Liver (tissue), 9 donors: Measurements from ENCODE around the gene CDH23. TPM values are rescaled to one million over a fixed set of nuclear protein-coding genes. Genes with fewer than 3 reads are reported as not detected.

Source experiments
- DNase-seq: peaks from one replicate; pipeline ENCODE4 v3.0.0-alpha.2; 2017; ENCODE audit warnings: low spot score
- H3K27ac ChIP-seq, 2 donors: one replicate each; pipeline ENCODE4 v1.7.0; 2013; ENCODE audit warnings: inconsistent platforms in 2 of 2, low read length in 2 of 2, control low read depth in 1 of 2, low read depth in 1 of 2, mild to moderate bottlenecking in 1 of 2
- H3K27me3 ChIP-seq, 4 donors: one replicate each; pipeline versions ENCODE4 v1.6.1 to v1.7.0; 2013; ENCODE audit warnings: low read length in 3 of 4, inconsistent platforms in 1 of 4, mild to moderate bottlenecking in 1 of 4, moderate library complexity in 1 of 4; ENCODE audit not compliant: control insufficient read depth in 4 of 4, insufficient read depth in 4 of 4
- H3K36me3 ChIP-seq, 4 donors: one replicate each; pipeline versions ENCODE4 v1.6.1 to v1.7.0; 2013; ENCODE audit warnings: low read length in 3 of 4, mild to moderate bottlenecking in 3 of 4, low read depth in 1 of 4, moderate library complexity in 1 of 4; ENCODE audit not compliant: control insufficient read depth in 4 of 4, insufficient read depth in 3 of 4
- H3K4me1 ChIP-seq, 4 donors: one replicate each; pipeline versions ENCODE4 v1.6.1 to v1.7.0; 2013; ENCODE audit warnings: low read length in 3 of 4, mild to moderate bottlenecking in 3 of 4, moderate library complexity in 1 of 4; ENCODE audit not compliant: control insufficient read depth in 4 of 4, insufficient read depth in 4 of 4
- H3K4me3 ChIP-seq, 3 donors: one replicate each; pipeline versions ENCODE4 v1.6.1 to v1.7.0; 2013; ENCODE audit warnings: low read length in 3 of 3, control low read depth in 1 of 3, low read depth in 1 of 3, mild to moderate bottlenecking in 1 of 3
- H3K9ac ChIP-seq, 2 donors: one replicate each; pipeline ENCODE4 v1.7.0; 2013; ENCODE audit warnings: low read length in 2 of 2, mild to moderate bottlenecking in 2 of 2, moderate library complexity in 2 of 2, control low read depth in 1 of 2, low read depth in 1 of 2
- H3K9me3 ChIP-seq, 4 donors: one replicate each; pipeline versions ENCODE4 v1.6.1 to v1.7.0; 2013; ENCODE audit warnings: low read length in 3 of 4; ENCODE audit not compliant: control insufficient read depth in 4 of 4
- EGR1 ChIP-seq, 2 donors: IDR thresholded peaks; 2 replicates each; pipeline ENCODE4 v1.6.1; 2016 to 2018; ENCODE audit warnings: antibody characterized with exemption in 2 of 2, low read depth in 2 of 2
- GABPA ChIP-seq, 2 donors: IDR thresholded peaks in 1 of 2; conservative IDR thresholded peaks in 1 of 2; 2 replicates each; pipeline ENCODE4 v1.6.1; 2016; ENCODE audit warnings: antibody characterized with exemption in 2 of 2, mild to moderate bottlenecking in 1 of 2, moderate library complexity in 1 of 2
- HNF4A ChIP-seq, 2 donors: conservative IDR thresholded peaks; 2 replicates each; pipeline ENCODE4 v1.6.1; 2016; ENCODE audit warnings: antibody characterized with exemption in 2 of 2, mild to moderate bottlenecking in 2 of 2
- JUND ChIP-seq, 2 donors: IDR thresholded peaks; 2 replicates each; pipeline ENCODE4 v1.6.1; 2016; ENCODE audit warnings: antibody characterized with exemption in 2 of 2
- RAD21 ChIP-seq, 2 donors: IDR thresholded peaks; 2 replicates each; pipeline ENCODE4 v1.6.1; 2016; ENCODE audit warnings: antibody characterized with exemption in 2 of 2, mild to moderate bottlenecking in 2 of 2
- RXRA ChIP-seq, 2 donors: IDR thresholded peaks; 2 replicates each; pipeline ENCODE4 v1.6.1; 2017 to 2018; ENCODE audit warnings: antibody characterized with exemption in 2 of 2, mild to moderate bottlenecking in 1 of 2
- SP1 ChIP-seq: IDR thresholded peaks from 2 replicates; pipeline ENCODE4 v1.6.1; 2018; ENCODE audit warnings: antibody characterized with exemption, mild to moderate bottlenecking
- TAF1 ChIP-seq: conservative IDR thresholded peaks from 2 replicates; pipeline ENCODE4 v1.6.1; 2016; ENCODE audit warnings: antibody characterized with exemption, mild to moderate bottlenecking
- YY1 ChIP-seq: IDR thresholded peaks from 2 replicates; pipeline ENCODE4 v1.6.1; 2016; ENCODE audit warnings: antibody characterized with exemption, mild to moderate bottlenecking
- ZBTB33 ChIP-seq: IDR thresholded peaks from 2 replicates; pipeline ENCODE4 v1.6.1; 2016; ENCODE audit warnings: antibody characterized with exemption
- WGBS: extraction: QIAGEN DNeasy Blood & Tissue Kit; methylation state at CpG from one replicate; pipeline ENCODE4 v1.1.7; 2013; 5-methylcytosine and 5-hydroxymethylcytosine counted together
- polyA plus RNA-seq, 2 donors: library from polyadenylated mRNA; stranded (reverse) in 1 of 2; unstranded in 1 of 2; fragments of 200-250 nt in 1 of 2; fragments of >200 nt in 1 of 2; fragmentation: Nextera tagmentation in 1 of 2; extraction: Ambion mirVana in 1 of 2; gene quantifications; one replicate each; pipeline versions ENCODE4 v1.2.1 to v1.2.3, GENCODE V29; 2013 to 2015
- total RNA-seq, 2 donors: library from RNA; depleted of rRNA; stranded (reverse); fragments of >200 nt; gene quantifications; one replicate each; pipeline ENCODE4 v1.2.3, GENCODE V29; 2014
- TF ChIP-seq, protein P1 (sequence below): IDR thresholded peaks from 2 replicates; pipeline ENCODE4 v1.6.1; 2016; ENCODE audit warnings: antibody characterized with exemption
- TF ChIP-seq, protein P2 (sequence below): IDR thresholded peaks from 2 replicates; pipeline ENCODE4 v1.6.1; 2016; ENCODE audit warnings: antibody characterized with exemption, mild to moderate bottlenecking
- TF ChIP-seq, protein P3 (sequence below): fragments of 150-350 bp; IDR thresholded peaks from 2 replicates; pipeline ENCODE4 v1.5.1; 2017; ENCODE audit warnings: improper control_type of control experiment, low read depth, low read length; ENCODE audit not compliant: missing input control
- donor health status: healthy.
- donor health status: healthy.
- donor health status: healthy.
- donor health status: healthy.
- donor health status: healthy.

Gene CDH23
- total and polyA plus RNA-seq, 4 donors = 1.5 to 4.7 (median 3.4) TPM

- H3K4me1 ChIP-seq = peaks cover 0 to 2% (median 0%) of the 10 kb centered on the region in 4 donors
- no peaks in the 10 kb centered on the region for H3K9me3 ChIP-seq
- TF ChIP-seq TAF1 = no peak
- TF ChIP-seq GABPA (IDR thresholded peaks at IDR 0.05 in 1 of 2, conservative IDR thresholded peaks at IDR 0.05 in 1 of 2) = no peak
- DNase-seq = no peak
- no peaks in the 10 kb centered on the region for H3K36me3 ChIP-seq
- H3K4me3 ChIP-seq = no peak overlapping the region
- 96% methylated on average over 20 of the region's 20 CpGs for WGBS
- no peak overlapping the region for H3K27ac ChIP-seq
- H3K27me3 ChIP-seq = no peaks in the 10 kb centered on the region
- no peak overlapping the region for H3K9ac ChIP-seq
Measured at GRCh38 chr10:71715860-71716259, 319.1 kb downstream of the CDH23 start.

GRCh38 chr10:71716426-71716825 lies 319.7 kb downstream of the CDH23 start:
- DNase-seq = no peak
- no peak overlapping the region for H3K4me3 ChIP-seq
- no peak overlapping the region for H3K27ac ChIP-seq
- H3K27me3 ChIP-seq = no peaks in the 10 kb centered on the region
- H3K9me3 ChIP-seq = no peaks in the 10 kb centered on the region
- peaks cover 0 to 2% (median 0%) of the 10 kb centered on the region in 4 donors for H3K4me1 ChIP-seq
- no peak overlapping the region for H3K9ac ChIP-seq
- no peak for TF ChIP-seq HNF4A (conservative IDR thresholded peaks at IDR 0.05)
- no peak for TF ChIP-seq SP1
- TF ChIP-seq JUND (IDR thresholded peaks at IDR 0.05) = no peak
- no peak for TF ChIP-seq GABPA (IDR thresholded peaks at IDR 0.05 in 1 of 2, conservative IDR thresholded peaks at IDR 0.05 in 1 of 2)
- TF ChIP-seq, protein P1, sequence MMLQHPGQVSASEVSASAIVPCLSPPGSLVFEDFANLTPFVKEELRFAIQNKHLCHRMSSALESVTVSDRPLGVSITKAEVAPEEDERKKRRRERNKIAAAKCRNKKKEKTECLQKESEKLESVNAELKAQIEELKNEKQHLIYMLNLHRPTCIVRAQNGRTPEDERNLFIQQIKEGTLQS = no peak
- no peak for TF ChIP-seq RAD21 (IDR thresholded peaks at IDR 0.05)
- TF ChIP-seq YY1 = no peak
- TF ChIP-seq EGR1 (IDR thresholded peaks at IDR 0.05; ENCODE audit: low read depth in 2 of 2) = no peak
- TF ChIP-seq RXRA (IDR thresholded peaks at IDR 0.05) = no peak
- TF ChIP-seq, protein P2, sequence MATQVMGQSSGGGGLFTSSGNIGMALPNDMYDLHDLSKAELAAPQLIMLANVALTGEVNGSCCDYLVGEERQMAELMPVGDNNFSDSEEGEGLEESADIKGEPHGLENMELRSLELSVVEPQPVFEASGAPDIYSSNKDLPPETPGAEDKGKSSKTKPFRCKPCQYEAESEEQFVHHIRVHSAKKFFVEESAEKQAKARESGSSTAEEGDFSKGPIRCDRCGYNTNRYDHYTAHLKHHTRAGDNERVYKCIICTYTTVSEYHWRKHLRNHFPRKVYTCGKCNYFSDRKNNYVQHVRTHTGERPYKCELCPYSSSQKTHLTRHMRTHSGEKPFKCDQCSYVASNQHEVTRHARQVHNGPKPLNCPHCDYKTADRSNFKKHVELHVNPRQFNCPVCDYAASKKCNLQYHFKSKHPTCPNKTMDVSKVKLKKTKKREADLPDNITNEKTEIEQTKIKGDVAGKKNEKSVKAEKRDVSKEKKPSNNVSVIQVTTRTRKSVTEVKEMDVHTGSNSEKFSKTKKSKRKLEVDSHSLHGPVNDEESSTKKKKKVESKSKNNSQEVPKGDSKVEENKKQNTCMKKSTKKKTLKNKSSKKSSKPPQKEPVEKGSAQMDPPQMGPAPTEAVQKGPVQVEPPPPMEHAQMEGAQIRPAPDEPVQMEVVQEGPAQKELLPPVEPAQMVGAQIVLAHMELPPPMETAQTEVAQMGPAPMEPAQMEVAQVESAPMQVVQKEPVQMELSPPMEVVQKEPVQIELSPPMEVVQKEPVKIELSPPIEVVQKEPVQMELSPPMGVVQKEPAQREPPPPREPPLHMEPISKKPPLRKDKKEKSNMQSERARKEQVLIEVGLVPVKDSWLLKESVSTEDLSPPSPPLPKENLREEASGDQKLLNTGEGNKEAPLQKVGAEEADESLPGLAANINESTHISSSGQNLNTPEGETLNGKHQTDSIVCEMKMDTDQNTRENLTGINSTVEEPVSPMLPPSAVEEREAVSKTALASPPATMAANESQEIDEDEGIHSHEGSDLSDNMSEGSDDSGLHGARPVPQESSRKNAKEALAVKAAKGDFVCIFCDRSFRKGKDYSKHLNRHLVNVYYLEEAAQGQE = no peak
- TF ChIP-seq, protein P3, sequence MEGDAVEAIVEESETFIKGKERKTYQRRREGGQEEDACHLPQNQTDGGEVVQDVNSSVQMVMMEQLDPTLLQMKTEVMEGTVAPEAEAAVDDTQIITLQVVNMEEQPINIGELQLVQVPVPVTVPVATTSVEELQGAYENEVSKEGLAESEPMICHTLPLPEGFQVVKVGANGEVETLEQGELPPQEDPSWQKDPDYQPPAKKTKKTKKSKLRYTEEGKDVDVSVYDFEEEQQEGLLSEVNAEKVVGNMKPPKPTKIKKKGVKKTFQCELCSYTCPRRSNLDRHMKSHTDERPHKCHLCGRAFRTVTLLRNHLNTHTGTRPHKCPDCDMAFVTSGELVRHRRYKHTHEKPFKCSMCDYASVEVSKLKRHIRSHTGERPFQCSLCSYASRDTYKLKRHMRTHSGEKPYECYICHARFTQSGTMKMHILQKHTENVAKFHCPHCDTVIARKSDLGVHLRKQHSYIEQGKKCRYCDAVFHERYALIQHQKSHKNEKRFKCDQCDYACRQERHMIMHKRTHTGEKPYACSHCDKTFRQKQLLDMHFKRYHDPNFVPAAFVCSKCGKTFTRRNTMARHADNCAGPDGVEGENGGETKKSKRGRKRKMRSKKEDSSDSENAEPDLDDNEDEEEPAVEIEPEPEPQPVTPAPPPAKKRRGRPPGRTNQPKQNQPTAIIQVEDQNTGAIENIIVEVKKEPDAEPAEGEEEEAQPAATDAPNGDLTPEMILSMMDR = no peak
- TF ChIP-seq TAF1 = no peak
- no peak for TF ChIP-seq ZBTB33
- H3K36me3 ChIP-seq = no peaks in the 10 kb centered on the region
- WGBS = 95% methylated on average over 5 of the region's 5 CpGs
